GM19455 (cell line): ENCODE results near the gene TAF4.
"Not testable (repeated sequence)": the region's sequence is repeated elsewhere in the genome, so short reads cannot be mapped to it uniquely, and the experiment has no call there.

Experiments
- ATAC-seq: cut with Tn5 transposase; IDR thresholded peaks from one replicate; pipeline ENCODE4 v1.9.1; 2021; ENCODE audit not compliant: unreplicated experiment

TAF4 gene

DNA sequence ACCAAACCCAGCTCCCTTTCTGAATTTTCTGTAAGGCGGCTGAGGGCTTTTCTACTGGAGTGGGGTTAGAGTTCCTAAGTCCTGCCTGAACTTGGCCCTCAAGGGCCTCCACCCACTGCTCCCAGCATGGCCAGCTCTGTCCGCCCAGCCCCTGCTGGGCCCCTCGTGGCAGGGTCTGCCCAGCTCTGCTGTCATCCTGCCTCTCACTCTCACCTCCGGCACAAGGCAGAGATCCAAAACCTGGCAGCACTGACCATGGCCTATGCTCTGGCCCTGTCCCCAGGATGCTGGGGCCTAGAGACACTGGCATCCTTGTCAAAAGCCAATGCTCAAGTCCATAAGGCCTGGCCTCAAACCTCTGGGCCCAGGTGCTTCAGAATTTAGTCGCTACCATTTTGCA lies 61.1 kb downstream of the TAF4 start:
- ATAC-seq = no peak

DNA sequence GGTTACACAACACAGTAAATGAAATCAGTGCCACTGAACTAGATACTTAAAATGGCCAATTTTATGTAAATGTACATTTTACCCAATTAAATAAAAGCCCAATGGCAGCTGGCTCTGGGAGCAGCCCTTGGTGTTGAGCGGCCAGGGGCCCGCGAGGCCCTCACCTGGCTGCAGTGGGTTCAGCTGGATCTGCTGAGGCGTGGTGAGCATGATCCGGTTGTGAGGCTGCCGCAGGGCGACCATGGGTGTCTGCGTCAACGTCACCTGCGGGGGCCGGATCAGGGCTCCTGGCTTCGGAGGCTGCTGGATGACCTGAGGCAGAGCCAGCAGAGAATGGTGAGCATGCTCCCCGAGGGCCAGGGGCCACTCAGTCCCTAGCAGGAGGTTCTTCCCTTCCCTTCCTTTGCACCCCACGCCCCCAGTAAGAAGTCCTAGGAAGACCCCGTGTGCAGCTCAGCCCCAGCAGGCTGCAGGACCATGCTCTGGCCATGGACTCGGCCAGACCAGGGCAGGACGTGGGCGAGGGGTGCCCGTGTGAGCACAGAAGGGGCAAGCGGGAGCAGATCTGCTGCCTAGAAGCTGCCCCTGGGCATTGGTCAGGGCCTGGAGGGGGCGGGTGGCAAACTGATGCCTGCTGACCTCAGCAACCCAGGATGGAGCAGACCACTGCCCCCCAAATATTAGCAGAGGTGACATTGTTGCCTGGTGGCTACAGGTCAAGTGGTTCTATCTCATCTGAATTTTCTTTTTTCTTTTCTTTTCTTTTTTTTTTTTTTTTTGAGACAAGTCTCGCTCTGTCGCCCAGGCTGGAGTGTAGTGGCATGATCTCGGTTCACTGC lies 61.9 kb downstream of the TAF4 start:
- ATAC-seq = no peak

DNA sequence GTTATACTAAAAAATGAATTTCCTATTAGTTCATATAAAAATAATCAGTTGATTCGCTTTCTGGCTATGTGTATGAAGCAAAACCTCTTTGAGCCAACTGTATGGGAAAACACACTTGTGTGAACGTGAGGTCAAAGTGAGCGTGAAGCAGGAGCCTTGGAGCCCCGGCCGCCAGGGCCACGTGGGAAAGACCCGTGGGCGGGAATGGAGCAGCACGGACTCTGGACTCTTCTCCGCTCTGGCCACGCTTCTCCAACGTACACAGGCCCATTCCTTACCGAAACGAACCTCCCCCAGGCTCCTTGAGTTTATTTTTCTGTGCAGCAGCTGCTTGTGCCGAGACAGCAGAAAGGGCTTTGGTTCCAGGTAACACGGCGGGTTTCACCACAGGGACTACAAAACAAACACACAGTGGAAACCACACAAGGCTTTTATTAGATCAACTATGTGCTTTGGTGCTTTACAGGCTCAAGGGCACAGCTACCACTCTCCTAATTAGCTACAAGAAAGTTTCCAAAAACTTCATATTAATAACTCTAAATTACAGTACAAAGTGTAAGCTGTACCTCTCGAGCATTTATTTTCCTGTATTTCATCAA lies 62.7 kb downstream of the TAF4 start:
- no peak for ATAC-seq

DNA sequence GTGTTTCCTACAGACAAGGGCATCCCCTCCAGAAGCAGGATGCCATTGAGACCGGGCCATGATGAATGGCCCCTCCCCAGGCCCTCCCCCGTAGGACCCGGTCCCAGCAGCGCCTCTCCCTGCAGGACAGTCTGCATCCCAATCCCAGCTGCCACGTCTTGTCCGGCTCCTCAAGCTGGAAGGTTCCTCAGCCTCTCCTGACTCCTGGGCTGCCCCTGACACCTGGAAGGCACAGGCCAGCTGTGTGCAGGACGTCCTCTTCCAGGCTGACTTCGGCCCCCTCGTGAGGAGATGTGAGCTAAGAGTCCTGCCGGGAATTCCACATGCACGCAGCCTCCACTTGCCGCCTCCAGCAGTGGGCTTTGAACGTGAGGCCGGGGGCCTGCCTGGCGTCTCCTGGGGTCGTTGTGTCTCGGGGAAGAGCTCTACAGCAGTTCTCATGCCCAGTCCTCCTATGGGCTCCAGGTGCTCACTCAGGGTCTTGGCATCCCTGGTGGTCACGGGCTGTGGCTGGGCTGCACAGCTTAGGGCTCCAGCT lies 64.4 kb downstream of the TAF4 start:
- ATAC-seq = no peak

DNA sequence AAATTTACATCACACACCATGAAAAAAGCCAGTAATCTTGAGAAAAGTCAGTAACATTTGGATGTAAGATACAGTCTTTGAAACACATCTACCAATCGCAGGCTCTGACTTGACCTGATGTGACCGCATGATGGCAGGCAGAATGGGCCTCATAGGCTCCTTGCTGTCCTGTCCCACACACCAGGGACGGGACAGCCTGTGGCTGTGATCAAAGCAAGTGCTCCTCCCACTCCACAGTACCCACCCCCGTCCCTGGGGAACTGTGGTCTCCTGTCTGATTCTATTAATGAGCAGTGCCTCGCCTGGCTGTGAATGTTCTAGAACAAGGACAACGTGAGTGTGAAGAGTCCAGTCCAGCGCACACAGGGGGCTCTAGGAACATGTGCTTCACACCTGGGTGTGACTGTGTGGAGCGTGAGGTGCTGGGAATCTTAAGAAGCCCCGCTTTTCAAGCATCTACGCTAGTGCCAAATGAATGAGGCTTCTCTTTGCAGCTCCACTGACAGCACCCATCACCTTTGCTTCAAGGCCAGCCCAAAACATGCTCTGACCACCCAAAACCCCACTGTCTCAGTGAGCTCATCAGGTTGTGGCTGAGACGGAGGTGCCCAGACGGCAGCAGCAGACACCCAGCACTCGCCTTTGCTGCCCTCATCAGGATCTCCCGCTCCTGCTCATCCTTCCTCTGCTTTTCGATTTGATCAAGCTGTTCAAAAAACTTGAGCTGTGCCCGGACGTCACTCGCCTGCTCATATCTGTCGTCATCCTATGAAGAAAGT lies 67.1 kb downstream of the TAF4 start:
- no peak for ATAC-seq

DNA sequence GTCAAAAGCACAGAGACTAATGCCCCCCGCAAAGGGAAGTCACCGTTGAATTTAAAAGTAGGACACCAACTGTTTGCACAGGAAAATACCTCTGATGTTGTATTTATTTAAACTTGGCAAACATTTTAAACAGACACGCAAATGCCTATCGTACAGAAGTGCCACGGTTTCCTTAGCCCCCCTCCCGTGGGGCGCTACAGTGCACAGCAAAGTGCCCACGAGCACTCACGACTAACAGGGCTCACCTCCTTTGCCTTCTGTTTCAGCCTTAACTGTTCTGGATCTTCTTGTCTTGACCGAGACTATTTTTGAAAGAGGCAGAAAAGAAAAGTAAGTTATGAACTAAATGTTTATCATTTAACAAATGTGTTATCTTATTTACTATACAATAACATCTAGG lies 67.8 kb downstream of the TAF4 start:
- no peak for ATAC-seq

DNA sequence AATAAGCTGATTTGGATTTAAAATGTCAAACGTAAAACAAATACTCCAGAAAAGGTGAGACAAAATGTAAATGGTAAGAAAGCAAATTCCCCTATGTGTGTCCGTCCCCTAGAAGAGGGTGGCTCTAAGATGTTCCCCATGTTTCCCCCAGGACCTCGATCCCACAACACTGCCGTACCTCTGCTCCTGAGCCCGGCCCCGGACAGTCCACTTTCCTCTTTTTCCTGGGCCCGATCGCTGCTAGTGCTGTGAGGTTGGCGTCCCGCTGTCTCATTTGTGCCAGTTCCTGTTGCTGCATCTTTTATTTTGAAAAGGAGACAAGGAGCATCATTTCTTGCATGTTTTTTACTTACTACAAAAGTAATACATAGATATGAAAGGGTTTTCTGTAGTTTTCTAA lies 68.3 kb downstream of the TAF4 start:
- no peak for ATAC-seq

DNA sequence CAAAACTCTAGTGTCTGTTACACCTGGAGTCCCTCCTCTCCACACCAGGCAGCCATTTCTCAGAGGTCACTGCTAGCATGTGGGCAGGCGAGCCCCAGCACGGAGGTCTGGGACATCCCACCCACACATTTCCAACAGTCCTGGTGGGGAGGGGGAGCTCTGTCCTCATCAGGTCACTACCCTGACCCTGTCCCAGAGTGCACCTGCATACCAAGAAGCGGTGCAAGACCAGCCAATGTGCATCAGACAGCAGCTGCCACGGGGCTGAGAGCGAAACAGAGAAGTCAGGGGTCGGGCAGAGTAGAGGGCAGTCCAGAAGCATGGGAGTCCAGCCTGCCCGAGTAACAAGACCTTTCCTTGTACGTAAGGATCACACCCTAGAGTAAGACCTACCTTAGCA lies 71.1 kb downstream of the TAF4 start:
- no peak for ATAC-seq

DNA sequence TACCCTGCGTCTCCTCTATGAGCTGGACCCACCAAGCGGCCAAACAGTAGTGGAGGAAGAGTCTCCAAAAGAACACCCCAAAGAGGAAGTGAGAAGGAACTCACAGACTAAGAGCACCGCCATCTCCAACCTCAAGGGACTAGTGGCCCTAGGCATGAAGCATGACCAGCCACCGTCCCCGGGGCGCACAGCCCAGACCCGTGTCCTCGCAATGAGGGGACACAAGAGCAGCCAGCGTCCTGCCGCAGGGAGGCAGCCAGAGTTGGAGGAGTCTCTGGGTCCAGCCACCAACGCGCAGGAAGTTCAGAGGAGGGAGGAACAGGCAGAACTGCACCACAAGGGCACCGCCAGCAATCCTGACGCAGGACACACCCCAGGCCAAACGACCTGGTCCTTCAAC lies 72.6 kb downstream of the TAF4 start:
- ATAC-seq = no peak

DNA sequence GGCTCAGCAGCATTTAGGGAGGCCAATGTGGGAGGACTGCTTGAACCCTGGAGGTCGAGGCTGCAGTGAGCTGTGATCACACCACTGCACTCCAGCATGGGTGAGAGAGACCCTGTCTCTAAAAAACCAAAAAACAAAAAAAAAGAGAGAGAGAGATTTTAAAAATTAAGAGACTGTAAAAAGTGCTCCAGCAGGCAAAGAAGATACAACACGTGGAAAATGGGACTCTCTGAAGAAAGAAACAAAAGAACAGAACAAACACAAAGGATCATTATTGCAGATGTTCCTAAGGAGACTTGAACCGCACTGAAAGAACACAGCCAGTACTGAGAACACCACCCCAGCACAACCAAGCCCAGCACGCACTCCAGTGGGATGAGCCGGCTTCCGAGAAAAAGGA lies 74.2 kb downstream of the TAF4 start:
- no peak for ATAC-seq

DNA sequence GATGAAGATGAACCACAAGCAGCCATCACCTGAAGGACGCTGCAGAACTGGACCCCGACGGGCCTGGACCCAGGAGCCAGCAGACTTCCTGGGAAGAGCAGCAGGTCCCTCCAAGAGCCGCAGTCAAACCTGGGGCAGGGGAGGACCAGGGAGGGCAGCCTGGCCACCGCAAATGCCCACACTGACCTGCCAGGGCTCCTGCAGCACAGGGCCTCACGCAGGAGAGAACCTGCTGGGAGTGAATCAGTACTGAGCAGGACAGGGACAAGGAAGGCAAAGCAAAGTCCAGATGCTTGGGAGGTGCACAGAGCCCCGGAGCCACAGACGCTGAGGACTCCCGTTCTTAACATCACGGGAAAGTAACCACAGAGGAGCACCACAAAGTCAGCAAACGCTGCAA lies 75.2 kb downstream of the TAF4 start:
- ATAC-seq = no peak

DNA sequence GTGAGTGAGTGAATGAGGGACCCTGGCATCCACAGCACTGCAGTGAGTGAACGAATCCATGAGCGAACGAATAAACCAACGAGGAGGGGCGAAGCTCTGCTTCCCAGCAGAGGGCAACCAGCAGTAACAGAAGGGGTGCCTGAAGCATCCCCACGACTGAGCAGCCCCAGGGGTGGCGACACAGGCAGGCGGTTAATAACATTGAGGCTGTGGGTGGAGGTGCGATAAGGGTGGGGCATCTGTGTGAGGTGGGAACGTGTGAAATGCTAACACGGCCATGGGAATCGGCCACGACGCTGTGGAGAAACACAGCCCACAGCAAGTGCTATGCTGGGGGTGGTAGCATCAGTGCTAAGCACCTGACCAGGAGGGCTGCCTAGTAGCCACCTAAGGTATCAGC lies 75.9 kb downstream of the TAF4 start:
- no peak for ATAC-seq

DNA sequence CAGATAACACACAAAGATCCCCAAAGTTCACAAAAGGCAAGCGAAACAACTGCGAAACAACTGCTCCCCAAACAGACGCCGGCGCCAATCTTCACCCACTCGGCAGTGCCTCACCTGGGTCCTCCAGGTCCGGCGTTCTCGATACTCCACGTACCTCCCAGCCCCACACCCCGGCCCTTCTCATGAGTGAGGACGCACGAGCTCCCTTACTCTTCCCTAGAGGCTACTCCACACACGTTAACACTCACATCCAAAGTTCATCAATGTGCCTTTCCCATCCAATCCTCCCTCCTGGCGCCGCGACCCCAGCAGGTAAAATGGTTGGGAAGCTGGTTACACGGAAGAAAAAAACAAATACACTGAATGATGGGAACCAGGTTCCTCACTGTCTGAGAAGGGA lies 77.0 kb downstream of the TAF4 start:
- no peak for ATAC-seq

DNA sequence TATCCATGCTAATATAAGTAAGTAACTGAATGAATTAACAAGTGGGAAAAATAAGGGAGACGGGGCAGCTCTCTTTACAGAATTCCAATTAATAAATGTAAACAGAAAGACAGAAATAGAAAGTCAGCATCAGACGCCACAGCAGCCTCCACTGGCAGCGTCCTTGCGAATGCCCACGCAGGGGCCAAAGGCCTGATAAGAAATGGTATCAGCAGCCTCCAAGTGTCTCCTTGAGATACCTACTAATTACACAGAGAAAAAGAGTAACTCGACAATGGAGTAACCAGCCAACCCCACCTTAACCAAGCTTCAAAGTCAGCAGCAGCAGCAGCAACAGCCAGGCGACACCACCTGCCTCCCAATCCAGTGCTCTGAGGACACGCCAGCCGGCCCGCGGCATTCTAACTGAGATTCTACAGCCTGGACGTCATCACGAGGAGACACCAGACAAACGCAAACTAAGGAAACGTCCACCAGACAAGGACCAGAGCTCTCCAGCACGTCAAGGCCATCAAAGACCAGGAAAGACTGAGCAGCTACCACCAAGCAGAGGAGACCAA lies 78.8 kb downstream of the TAF4 start:
- no peak for ATAC-seq

DNA sequence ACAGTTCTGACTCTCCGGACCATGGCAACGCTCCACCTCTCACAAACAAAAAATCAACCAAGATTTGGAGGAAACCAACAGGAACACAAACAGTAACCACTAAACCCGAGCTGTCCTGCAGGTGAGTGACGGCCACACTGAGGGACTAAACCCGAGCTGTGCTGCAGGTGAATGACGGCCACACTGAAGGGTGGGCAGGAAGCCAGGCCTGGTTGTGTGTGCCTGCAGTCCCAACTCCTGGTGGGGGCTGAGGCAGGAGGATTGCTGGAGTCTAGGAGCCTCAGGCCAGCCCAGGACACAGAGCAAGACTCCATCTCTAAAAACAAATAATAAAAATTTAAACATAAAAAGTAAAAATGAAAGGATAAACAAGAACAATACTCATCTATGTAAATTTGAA lies 80.6 kb downstream of the TAF4 start:
- no peak for ATAC-seq

DNA sequence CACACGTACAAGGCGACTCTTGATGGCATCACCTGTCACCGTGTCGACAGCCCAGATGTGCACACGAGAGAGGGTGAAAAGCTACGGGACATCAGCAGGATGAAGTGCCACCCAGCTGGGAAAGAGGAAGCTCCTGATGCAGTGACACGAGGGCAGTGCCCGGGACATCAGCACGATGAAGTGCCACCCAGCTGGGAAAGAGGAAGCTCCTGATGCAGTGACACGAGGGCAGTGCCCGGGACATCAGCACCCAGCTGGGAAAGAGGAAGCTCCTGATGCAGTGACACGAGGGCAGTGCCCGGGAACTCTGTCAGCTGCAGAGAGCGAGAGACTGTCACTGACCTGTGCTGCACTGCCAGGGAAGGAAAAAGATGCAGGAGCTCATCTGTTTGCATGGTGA lies 81.2 kb downstream of the TAF4 start:
- not testable (repeated sequence) for ATAC-seq

DNA sequence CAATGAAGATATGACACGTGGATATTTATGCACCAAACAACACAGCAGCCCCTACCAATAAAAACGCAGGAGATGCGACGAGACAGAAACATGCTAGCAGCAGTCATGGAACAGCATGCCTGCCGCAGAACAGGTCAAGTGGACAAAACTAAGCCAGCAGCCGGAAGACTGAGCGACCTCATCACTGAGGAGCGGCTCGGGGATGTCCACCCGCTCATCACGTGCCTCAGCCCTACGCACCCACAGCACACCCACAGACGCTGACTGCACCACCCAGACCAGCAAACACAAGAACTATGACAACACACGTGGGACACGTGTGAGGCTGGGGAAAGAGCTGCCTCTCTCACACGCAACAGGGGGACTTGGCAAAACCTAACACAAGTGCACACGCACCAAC lies 81.7 kb downstream of the TAF4 start:
- no peak for ATAC-seq

DNA sequence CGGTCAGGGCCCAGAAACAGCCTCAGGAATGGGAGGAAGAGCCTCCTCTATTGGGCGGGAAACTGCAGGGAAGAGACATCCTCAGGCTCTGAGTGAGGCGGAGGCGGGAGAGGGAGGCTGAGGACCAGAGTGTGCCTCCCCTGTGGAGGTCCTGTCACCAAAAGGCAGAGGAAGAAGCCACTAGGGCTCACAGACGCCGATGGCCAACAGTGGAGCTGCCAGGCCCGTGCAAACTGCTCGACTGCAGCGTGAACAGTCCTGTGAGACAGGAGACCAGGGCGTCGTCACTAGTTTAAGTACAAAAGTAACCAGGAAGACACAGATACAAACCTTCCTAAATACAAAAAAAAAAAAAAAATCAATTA lies 82.7 kb downstream of the TAF4 start:
- ATAC-seq = no peak

DNA sequence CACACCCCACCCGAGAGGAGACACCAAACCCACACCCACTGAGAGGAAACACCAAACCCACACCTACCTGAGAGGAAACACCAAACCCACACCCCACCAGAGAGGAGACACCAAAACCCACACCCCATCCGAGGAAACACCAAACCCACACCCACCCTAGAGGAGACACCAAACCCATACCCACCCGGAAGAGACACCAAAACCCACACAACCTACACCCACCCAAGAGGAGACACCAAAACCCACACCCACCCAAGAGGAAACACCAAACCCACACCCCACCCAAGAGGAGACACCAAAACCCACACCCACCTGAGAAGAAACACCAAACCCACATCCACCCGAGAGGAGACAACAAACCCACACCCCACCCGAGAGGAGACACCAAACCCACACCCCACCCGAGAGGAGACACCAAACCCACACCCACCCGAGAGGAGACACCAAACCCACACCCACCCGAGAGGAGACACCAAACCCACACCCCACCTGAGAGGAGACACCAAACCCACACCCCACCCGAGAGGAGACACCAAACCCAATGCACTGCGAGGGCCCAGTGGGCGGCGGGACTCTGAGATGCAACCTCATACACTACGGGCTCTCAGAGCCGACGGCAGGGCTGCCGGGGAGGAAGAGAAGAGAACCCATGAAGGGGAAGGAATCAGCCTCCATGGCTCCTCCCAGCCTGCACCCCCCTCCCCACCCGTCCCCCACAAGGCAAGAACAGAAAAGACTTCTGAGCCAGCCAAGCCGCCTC lies 83.3 kb downstream of the TAF4 start:
- no peak for ATAC-seq

DNA sequence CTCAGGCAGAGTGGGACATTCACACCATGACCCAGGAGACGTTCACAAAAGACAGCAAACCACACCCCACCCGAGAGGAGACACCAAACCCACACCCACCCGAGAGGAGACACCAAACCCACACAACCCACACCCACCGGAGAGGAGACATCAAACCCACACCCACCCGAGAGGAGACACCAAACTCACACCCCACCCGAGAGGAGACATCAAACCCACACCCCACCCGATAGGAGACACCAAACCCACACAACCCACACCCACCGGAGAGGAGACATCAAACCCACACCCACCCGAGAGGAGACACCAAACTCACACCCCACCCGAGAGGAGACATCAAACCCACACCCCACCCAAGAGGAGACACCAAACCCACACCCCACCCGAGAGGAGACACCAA lies 84.0 kb downstream of the TAF4 start:
- not testable (repeated sequence) for ATAC-seq
